Superior temporal gyrus (tissue), 1 donor: ENCODE results near the gene ITPR2.
A peak's percentile ranks its signal among the peaks of the same experiment; 100 is the strongest.

ENCODE experiments used
- DNase-seq: peaks from one replicate; pipeline ENCODE4 v3.0.0-alpha.2; 2016; ENCODE audit errors: extremely low spot score

The ITPR2 gene

DNA sequence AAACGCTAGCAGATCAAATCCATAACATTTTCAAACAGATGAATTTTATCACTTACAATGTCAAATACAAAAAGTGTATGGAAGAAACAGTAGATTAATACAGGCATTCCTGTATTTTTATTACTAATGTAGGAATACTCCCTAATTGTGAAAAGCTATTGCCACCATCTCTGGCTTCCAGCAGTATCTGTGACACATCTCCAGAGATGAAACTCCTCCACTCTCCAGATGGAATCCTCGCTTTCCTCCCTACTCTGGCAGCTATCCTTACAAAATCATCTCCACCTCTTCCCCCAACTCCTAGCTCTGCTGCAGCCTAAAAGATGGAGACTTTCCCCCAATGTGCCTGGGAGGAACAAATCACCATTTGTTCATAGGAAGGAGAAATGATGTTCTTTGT lies 426.2 kb downstream of the ITPR2 start:
- DNase-seq, result peak; percentile 58

DNA sequence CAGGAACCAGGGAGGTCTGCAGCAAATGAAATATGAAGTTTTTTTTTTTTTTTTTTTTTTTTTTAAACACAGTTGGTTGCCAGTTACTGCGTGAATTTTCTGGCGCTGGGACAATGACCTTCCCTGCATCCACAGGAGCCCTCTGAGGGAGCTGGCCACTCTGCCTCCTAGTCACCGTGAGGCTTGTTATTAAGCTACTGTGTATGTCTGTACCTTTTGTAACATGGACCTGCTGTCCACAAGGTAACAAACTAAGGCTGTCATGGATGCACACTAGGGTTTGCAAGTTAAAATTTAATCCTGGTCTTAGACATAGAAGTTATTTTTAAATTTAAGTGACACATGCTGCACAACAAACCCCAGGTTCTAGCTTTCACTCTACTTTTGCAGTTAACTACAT lies 426.6 kb downstream of the ITPR2 start:
- no peak for DNase-seq

DNA sequence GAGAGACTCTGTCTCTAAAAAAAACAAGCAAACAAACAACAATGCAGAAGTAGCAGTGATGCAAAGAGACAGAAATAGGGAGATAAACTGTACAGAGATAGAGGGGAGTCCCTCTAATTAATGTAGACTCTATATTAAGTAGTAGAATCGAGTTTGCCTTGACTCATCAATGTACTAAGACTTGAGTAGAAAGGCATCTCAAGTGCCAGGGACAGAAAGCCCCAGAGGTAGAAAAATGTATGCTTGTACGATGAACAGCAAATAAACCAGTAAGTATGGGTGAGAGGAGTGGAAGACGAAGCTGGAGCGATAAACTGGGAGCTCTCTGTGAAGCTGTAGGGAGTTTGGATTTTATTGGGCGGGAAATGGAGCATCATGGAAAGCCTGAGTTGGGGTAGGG lies 429.4 kb downstream of the ITPR2 start:
- DNase-seq, result no peak

DNA sequence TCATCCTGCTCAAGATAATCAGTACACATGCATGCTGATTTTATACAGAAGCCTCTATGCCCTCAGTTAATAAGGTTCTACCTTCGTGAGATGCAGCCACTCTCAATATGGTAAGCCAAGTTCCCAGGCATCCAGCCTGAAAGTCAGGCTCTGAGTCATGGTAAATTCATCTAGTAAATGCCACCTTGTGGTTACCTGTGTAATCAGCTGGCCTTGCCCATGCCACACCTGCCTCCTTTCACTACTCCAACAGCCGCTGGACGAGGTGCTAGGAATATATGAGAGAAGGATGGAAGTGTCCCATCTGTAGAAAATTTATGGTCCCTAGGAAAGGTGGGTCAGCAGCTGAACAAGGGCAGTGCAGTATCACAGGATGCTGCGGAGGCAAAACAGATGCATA lies 430.3 kb downstream of the ITPR2 start:
- no peak for DNase-seq

DNA sequence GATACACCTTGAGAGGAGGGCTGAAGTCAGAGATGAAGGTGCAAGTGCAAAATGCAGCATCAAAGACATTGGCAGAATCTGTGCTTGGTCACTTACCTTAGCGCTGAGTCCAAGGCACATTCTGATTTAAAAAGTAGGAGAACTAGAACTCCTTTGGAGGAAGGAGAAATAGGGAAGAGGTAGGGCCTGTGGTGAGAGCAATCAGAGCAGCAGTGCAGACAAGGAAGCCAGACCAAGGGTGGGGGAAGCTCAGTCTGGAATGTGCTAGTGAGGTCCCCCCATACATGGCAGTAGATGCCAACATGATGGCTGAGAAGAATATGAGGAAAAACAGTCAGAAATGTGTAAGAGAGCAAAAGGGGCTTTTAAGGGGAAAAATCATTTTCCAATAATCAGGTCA lies 431.1 kb downstream of the ITPR2 start:
- no peak for DNase-seq

DNA sequence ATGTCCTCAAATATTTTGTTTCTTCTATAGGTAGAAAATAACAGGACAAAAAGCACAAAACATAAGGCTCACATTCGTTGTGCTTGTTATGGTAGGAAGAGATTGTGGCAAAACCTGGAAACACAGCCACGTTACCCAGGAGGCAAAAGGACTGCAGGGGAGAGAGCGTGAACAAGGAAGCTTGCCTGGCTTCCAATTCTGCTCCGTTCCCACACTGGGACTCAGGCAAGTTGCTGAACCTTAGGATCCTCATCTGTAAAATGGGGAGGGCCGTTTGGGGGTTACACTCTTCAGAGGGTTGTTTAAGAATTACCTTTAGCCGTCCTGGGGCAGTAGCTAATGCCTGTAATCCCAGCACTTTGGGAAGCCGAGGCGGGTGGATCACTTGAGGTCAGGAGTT lies 432.4 kb downstream of the ITPR2 start:
- no peak for DNase-seq

DNA sequence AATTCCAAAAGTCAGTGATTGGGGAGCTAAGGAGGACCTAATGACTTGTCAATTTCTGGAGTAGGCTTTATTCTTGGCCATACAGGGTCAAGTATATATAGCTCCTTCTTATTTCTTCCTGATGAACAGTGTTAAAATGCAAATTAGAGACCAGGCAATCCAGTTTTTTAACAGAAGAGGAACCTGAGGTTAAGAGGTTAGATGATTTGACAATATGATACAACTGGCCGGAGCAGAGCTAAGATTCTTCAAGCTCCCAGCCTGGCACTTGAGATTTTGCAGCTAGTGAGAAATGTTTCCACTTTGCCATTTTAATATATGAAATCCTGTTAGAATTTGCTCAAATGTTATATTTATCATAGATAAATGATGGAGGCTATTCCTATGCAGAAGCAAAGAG lies 433.6 kb downstream of the ITPR2 start:
- DNase-seq, result no peak

DNA sequence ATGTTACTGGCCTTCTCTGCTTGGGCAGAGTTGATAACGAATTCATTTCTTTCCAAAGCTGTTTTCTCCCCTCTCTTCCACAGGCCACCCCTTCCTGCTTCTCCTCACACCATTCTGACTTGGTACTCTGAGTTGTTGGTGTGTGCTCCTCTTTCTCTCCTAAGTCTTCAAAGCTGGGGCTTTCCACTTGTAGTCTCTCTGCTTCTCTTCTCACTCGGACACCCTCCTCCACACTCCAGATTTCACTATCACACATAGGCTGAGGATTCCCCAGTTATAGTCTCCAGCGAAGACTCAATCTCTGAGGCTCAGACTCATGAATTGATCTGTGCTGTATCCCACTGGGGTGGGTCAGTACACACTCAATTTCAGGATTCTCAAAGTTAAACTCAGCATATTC lies 436.6 kb downstream of the ITPR2 start:
- no peak for DNase-seq

DNA sequence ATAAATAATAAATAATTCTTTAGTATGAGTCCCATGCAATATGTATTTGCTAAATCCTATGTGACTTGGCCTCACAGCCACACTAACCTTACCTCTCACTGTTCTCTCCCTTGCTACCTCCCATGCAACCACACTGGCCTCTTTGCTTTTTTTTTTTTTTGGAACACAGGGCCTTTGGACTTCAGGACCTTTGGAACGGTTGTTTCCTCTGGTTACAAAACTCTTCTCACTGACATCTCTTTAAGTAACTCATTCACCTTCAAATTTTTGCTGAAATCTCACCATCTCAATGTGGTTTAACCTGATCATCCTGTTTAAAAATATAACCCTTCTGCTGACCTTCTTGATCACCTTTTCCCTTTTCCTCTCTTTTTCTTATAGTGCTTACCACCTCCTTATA lies 443.7 kb downstream of the ITPR2 start:
- no peak for DNase-seq

DNA sequence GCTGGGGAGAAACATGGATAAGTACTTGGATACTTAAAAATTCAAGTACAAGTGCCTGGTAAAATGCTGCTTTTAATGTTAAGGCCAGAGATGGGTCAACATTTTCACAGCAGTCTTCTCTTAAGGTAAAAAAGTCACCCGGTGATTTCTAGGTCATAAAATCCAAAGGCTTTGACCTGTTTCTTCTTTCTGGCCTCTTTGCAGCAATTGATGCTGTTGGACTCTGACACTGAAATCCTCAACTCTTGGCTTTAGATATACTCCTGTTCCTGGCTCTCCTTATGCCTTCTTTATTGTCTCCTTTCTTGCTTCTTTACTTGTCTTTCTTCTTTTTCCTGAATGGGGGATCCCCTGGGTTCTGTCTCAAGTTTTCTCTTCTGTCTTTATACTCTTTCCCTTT lies 448.5 kb downstream of the ITPR2 start:
- DNase-seq, result no peak

DNA sequence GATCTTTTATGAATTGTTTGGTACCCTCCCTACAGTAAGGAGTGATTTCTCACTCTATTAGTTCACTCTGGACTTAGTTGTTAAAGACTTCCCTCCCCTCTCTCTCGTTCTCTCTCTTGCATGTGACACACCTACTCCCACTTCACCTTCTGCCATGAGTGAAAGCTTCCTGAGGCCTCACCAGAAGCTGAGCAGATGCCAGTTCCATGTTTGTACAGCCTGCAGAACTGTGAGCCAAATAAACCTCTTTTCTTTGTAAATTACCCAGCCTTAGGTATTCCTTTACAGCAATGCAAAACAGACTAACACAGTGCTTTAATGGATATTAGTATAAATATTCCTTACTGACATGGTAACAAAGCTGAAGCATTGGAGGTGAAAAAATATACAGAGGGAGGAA lies 450.0 kb downstream of the ITPR2 start:
- no peak for DNase-seq

DNA sequence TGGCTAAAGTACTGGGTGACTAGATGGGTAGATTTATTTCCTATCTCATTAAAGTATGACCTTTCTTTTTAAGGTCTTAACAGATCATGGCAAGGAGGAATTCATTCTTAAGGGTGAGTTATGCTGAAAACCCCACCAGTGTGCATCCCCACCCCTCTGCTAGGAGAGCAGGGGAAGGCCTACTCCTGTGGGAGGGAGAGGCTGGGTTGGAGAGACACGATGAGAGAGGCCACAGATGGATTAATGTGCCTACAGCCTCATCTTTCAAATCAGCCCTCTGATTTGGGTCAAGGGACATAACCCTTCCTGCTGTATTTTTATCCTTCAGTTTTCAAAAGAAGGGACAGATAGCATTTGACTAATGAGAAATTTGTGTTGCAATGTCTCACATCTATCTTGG lies 452.1 kb downstream of the ITPR2 start:
- DNase-seq, result no peak

DNA sequence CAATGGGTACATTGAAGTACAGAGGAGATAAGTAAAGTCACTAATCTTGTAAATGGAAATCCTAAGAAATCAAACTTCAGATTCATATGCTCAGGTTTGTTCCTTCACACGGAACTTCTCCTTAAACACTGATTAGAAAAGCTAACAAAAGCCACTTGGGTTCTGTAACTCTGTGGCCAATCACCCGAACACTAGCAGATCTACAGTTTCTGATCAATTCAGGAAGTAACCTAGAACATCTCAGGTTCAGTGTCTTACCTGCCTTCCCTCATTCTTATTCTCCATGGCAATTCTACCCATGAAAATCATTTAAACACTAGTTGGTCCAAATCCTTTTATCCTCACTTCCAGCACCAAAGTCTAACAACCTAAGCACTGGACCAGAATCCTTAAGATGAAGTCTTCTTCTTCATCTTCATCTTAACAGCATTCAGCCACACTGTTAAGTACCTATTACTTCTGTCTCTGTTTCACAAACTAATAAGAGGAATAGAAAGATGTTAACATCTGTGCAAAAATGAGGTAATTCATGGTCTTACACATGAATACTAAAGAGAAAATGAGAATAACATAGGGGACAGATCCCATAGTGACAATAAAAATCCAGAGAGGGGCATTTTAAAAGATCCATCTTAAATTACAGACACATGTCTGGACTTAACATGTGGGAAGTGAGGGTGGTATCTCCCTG lies 453.1 kb downstream of the ITPR2 start:
- DNase-seq, result no peak

DNA sequence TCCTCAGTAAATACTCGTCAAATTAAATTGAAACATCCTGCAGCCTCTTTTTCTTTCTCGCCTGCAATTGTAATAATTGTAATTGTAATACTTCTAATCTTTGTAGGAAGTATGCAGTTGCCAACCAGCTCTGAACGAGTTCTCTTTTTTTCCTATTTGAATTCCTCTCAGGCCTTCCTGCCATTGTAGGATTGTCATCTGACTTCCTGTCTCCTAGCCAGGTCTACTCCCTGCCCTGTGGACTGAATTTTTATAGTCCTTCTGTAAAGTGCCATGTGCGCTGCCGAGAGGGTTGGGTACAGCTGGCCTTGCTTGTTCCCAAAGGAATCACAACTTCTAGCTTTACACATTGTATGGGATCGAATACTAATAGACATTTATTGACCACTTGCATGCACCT lies 454.3 kb downstream of the ITPR2 start:
- DNase-seq, result peak; percentile 68

DNA sequence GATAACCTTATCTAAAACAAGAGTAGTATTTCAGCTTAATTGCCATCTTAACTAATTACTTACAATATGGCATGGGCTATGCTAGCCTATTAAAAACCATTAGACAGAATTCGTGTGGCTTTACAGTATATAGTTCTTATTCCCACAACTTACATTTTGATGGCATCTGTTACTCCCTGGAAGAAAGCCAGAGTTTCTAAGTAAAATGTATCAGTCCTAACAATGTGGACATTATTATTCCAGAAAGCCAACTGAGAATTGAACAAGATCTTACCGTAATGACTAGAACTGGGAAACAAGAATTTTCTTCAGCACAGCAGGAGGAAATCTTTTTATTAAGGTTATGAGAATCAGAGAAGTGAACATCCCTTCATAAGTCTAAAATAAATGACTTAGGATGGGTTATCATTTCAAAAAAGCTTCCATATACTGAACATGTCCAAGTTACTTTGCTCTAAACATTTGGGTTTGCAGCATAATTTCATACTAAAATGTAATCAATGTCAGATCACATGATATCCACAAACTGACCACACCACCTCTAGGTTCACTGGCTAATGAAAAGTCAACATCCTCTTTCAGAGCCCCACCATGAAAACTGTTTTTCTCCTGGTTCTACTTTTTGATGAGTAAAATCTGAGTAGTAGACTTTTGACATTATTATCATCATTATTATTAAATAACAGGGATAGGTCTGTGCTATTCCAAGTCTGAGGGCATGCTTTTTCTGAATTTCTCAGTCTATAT lies 457.9 kb downstream of the ITPR2 start:
- no peak for DNase-seq

DNA sequence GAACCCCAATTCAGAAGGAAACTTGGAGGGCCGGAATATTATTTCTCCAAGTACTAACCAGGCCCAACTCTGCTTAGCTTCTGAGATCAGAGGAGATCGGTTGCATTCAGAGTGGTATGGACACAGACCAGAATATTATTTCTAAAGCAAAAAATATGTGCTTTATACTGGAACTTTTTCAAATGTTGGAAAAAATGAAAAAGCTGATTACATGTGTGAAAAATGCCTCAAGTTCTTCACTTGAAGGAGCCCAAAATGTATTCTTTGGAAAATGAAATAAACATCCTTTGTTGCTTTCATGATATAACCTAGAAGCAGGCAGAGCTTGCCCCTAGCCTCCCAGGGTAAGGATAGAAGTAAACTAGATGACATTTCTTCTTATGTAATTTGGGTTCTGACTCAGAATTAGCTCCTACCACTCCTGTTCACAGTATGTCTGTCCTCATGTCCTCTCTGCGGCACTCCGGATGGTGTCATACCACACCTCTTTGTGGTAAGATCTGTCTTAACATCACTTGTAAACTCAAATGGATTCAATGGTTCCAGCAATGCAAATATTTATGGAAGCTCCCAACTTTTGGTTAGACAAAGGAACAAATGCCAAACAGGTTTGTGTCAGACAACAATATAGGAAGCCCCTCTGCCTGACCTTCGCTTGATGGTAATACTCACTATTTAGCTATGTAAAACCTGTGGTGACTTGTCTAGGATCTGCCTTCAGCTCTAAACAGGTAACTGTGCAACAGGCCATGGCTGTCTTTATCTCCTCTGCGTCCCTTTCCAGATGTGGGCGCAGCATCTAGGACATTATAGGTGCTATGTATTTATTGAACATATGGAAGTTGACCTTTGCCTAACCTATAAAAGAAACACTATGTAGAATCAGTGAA lies 459.1 kb downstream of the ITPR2 start:
- no peak for DNase-seq

DNA sequence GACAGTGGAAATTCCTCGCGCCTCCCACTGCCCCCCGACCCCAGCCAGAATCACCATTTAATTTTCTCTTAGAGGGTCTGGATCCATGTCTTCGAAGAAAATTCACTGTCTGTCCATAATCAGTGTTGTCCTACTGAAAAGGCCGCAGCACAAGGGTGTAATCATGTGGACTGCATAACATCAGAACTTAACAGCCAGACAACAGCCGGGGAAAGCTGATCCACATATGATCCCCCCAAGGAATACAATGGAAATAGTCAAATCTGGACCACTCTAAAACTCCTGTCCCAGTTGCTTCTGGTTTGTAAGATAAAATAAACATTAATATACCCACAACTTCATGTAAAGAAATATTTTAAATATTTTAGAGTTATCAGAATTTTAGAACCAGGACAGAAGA lies 460.1 kb downstream of the ITPR2 start:
- DNase-seq, result no peak

DNA sequence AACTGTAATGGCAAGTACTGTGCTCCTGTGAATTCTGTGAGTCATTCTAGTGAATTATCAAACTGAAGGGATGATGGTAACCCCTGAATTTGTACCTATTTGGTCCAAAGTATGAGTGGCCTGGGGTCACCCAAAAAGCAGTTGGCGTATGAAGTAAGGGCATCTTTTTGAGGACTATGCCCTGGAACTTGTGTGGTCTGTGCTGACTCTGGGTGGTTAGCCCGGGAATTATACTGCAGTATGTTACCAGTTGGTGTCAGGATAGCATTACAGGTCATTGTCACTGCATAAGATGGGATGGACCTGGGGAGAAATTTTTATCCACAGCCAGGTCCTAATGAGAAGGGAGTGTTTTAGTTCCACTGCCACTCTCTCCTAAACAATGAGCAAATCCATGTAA lies 462.9 kb downstream of the ITPR2 start:
- peak; percentile 67 for DNase-seq

DNA sequence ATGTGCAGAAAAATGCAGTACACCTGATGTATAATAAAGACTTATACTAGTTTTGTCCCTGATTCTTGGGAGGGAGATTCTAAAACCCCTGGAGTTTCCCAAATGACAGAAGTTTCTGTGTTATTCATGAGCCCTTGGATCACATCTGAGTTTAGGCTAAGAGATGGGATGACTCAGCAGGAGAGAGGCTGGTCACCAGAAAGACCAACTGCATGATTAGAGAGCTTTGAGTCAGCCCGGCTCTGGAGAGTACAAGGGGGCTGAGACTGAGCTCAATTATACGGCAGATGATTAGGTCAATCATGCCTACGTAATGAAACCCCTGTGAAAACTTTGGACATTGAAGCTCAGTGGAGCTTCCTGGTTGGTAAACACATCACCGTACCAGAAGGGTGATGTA lies 463.4 kb downstream of the ITPR2 start:
- DNase-seq, result peak; percentile 49

DNA sequence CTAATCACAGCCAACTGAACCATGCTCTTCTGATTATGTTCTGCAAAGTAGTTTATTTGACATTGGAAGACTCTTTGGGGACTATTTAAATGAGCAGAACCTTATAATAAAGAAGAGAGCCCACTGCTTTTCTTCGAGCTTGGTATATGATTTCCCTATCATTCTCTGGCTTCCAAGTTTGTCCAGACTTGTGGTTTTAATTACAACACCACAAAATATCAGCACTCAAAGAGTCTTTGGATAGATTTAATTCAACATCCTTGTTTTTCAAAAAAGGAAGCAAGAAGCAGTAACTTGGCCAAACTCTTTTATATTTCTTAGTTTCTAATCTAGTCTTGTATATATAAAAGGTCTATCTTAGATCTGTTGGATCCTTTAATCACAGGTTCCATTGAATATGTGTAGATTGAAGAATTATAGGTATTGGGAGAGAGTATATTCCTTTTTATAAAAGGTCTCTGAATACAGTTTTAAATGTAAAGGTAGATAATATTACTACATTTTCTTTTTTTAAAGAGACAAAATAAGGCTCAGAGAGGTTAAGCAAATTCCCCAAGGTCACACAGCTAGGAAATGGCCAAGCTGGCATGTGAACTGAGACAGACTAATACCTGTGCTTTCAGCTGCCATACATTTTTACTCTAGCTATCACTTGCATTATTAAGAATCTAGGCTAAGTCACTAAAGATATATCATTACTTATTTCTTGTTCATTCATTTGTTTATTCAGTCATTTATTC lies 464.8 kb downstream of the ITPR2 start:
- DNase-seq, result peak; percentile 13

DNA sequence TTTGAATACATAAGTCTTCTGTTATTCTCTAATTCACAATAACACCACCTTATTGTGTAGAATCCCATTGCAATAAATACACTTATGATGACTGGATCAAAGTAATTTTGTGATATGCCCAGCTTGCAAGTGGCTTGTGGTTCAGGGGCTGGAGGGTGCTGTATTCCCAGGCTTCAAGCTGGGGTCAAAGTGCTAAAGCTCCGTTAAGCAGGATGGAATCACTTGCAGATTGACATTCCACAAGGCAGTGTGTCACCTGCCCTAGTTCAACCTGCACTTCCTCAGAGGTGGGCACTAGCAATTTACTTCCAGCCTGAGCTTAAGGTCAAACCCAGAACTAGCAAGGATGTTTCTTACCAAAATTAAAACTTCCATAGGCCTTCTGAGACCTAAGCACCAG lies 471.0 kb downstream of the ITPR2 start:
- no peak for DNase-seq

DNA sequence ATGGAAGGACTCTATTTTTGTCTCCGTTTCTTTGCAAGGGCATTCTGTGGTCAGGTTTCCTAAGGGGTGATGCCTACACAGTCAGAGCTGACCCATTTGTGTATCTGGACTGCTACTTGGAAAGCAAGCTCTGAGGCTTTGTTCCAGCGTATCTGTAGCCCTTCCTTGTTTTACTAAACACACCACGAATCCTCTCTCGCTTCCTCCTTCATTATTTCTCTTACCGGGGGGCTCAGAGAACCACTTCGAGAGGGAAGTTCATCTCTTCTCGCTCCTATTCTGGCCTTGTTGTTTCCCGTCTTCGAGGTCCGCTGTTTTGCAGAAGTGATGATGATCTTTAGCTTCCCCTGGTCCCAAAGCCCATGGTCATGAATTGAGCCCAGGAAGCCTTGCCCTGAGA lies 472.9 kb downstream of the ITPR2 start:
- peak; percentile 19 for DNase-seq
